K562 (cell line): Measurements from ENCODE around the gene CRIM1. TPM values are rescaled to one million over a fixed set of nuclear protein-coding genes. Genes with fewer than 3 reads are reported as not detected.

Experiments used
- ATAC-seq: fragments of 200-7000 bp; cut with Tn5 transposase; 3 replicates; pipeline ENCODE4 v1.9.1; 2020; ENCODE audit warnings: moderate library complexity
- BruUV-seq: library from RNA; stranded (reverse); fragments of 400-500 nt; replicated peaks from 2 replicates; lab custom pipeline; 2021; lab: Mats Ljungman, UMichigan
- CTCF ChIA-PET: fragments of 300-600 bp; formaldehyde crosslinking; extraction: SDS; loops from one replicate; lab custom pipeline; 2021; ENCODE audit warnings: low intra/inter-chr PET ratio; lab: Yijun Ruan, JAX
- POLR2A ChIA-PET: fragments of 300-600, 350-650 bp; sonication (Branson Sonifier 250); formaldehyde crosslinking; extraction: SDS; loops from one replicate; lab custom pipeline; 2021; ENCODE audit warnings: antibody characterized with exemption, inconsistent platforms; lab: Yijun Ruan, JAX
- DNase-seq, 4 experiments: peaks; one replicate each; pipeline versions ENCODE4 v3.0.0 to v3.0.0-alpha.2; 2011 to 2018; ENCODE audit warnings: low spot score in 3 of 4, mixed read lengths in 3 of 4; ENCODE audit errors: extremely low read depth in 1 of 4
- FAIRE-seq: peaks from 2 replicates; lab custom pipeline; 2011; peaks lifted over from hg19 to GRCh38; lab: Jason Lieb, UNC
- H2AFZ ChIP-seq: 2 replicates; pipeline ENCODE4 v1.6.0; 2011; ENCODE audit warnings: low read depth, low read length, control low read depth, inconsistent platforms
- H3K27ac ChIP-seq: fragments of 200-600 bp; 3 replicates; pipeline ENCODE4 v1.8.0; 2011; ENCODE audit warnings: low read depth, mild to moderate bottlenecking, control low read depth, inconsistent platforms, low read length, moderate library complexity, mixed read lengths; ENCODE audit errors: extremely low read depth
- H3K27me3 ChIP-seq, 2 experiments: fragments of 300-600 bp in 1 of 2; 2 replicates in 1 of 2; 3 replicates in 1 of 2; pipeline versions ENCODE4 v1.6.0 to v1.8.0; 2011; ENCODE audit warnings: inconsistent platforms in 2 of 2, low read length in 2 of 2, mild to moderate bottlenecking in 1 of 2, mixed read lengths in 1 of 2, moderate library complexity in 1 of 2; ENCODE audit not compliant: control insufficient read depth in 2 of 2, insufficient read depth in 2 of 2
- H3K36me3 ChIP-seq: fragments of 300-600 bp; 3 replicates; pipeline ENCODE4 v1.8.0; 2011; ENCODE audit warnings: mild to moderate bottlenecking, low read length, inconsistent platforms; ENCODE audit not compliant: control insufficient read depth, insufficient read depth
- H3K4me1 ChIP-seq, 2 experiments: fragments of 200-600 bp in 1 of 2; replicated peaks in 1 of 2; 2 replicates in 1 of 2; 3 replicates in 1 of 2; pipeline versions ENCODE4 v1.5.1 to v1.8.0; 2011; ENCODE audit warnings: inconsistent platforms in 2 of 2, low read length in 2 of 2, mild to moderate bottlenecking in 1 of 2, mixed read lengths in 1 of 2, moderate library complexity in 1 of 2; ENCODE audit not compliant: control insufficient read depth in 2 of 2, insufficient read depth in 2 of 2
- H3K4me2 ChIP-seq: 2 replicates; pipeline ENCODE4 v1.6.1; 2011; ENCODE audit warnings: low read length, control low read depth, inconsistent platforms, mixed read lengths; ENCODE audit not compliant: insufficient read depth
- H3K4me3 ChIP-seq: fragments of 200-600 bp; sonication (generic), shearing (Covaris generic); 2 replicates; pipeline ENCODE4 v1.5.1; 2016; ENCODE audit warnings: control low read depth, inconsistent platforms
- H3K79me2 ChIP-seq: fragments of 200-600 bp; 3 replicates; pipeline ENCODE4 v1.8.0; 2011; ENCODE audit warnings: low read length, inconsistent platforms; ENCODE audit not compliant: control insufficient read depth, insufficient read depth
- H3K9ac ChIP-seq, 2 experiments: 2 replicates each; pipeline versions ENCODE4 v1.6.0 to v1.6.1; 2011; ENCODE audit warnings: low read depth in 2 of 2, low read length in 2 of 2, control low read depth in 1 of 2, inconsistent platforms in 1 of 2, mild to moderate bottlenecking in 1 of 2, mixed read lengths in 1 of 2; ENCODE audit not compliant: insufficient read depth in 1 of 2
- H3K9me1 ChIP-seq: one replicate; pipeline ENCODE4 v1.6.0; 2011; ENCODE audit warnings: inconsistent platforms, mild to moderate bottlenecking, low read length, moderate library complexity; ENCODE audit not compliant: control insufficient read depth, insufficient read depth
- H3K9me3 ChIP-seq: replicated peaks from 2 replicates; pipeline ENCODE4 v1.5.1; 2011; ENCODE audit warnings: low read depth, low read length, inconsistent platforms; ENCODE audit not compliant: control insufficient read depth, insufficient read depth
- H4K20me1 ChIP-seq: replicated peaks from 2 replicates; pipeline ENCODE4 v1.6.1; 2011; ENCODE audit warnings: low read length, inconsistent platforms, mixed read lengths; ENCODE audit not compliant: control insufficient read depth, insufficient read depth
- FUS ChIP-seq: fragments of 200-400 bp; formaldehyde crosslinking; optimal IDR thresholded peaks from 2 replicates; pipeline ENCODE3; 2017; ENCODE audit warnings: low read depth, low read length
- GABPB2 ChIP-seq: fragments of 250-450 bp; sonication (Bioruptor Pico); conservative IDR thresholded peaks from 2 replicates; pipeline ENCODE4 v1.5.1; 2021; ENCODE audit warnings: mild to moderate bottlenecking
- NUFIP1 ChIP-seq: fragments of 450-650 bp; IDR thresholded peaks from 2 replicates; pipeline ENCODE4 v1.6.1; 2018; ENCODE audit not compliant: partially characterized antibody
- STAT5A ChIP-seq: IDR thresholded peaks from 2 replicates; pipeline ENCODE4 v1.6.1; 2012; ENCODE audit warnings: low read length, inconsistent platforms, borderline replicate concordance
- STAT5B ChIP-seq: fragments of 250-450 bp; sonication (Bioruptor Pico); IDR thresholded peaks from 2 replicates; pipeline ENCODE4 v1.8.0; 2021; ENCODE audit warnings: mild to moderate bottlenecking, inconsistent platforms
- TRIM28 ChIP-seq: fragments of 450-650 bp; IDR thresholded peaks from 2 replicates; pipeline ENCODE4 v1.6.1; 2017
- YBX1 ChIP-seq: fragments of 450-650 bp; IDR thresholded peaks from 2 replicates; pipeline ENCODE4 v1.7.1; 2016; ENCODE audit warnings: mild to moderate bottlenecking
- ZC3H4 ChIP-seq: sonication (generic); formaldehyde crosslinking; IDR thresholded peaks from 2 replicates; pipeline ENCODE4 v1.9.0; 2021; ENCODE audit warnings: missing genetic modification reagents, borderline replicate concordance
- WGBS: fragments of 100-300 bp; shearing (Covaris generic); methylation state at CpG from one replicate; pipeline ENCODE4 v1.1.6; 2016; ENCODE audit warnings: low coverage, mixed read lengths; ENCODE audit not compliant: insufficient coverage; ENCODE audit errors: missing lambda C conversion rate; 5-methylcytosine and 5-hydroxymethylcytosine counted together
- in situ Hi-C: fragments of 300-500 bp; cut with MboI; formaldehyde crosslinking; loops from 4 replicates; pipeline ENCODE4 v1.15.0; 2018; ENCODE audit warnings: inconsistent platforms, mixed read lengths
- intact Hi-C: fragments of 100-400 bp; cut with micrococcal nuclease; formaldehyde crosslinking; loops from 2 replicates; pipeline ENCODE4 v1.14.2; 2022
- polyA plus RNA-seq, 8 experiments: library from polyadenylated mRNA; depleted of rRNA in 4 of 8; stranded (reverse) in 5 of 8; unstranded in 3 of 8; fragments of >200 nt; fragmentation: Nextera tagmentation in 2 of 8; fragmentation: Illumina TruSeq in 1 of 8; extraction: Ambion mirVana in 2 of 8; extraction: Trizol in 1 of 8; gene quantifications; 2 replicates each; pipeline versions ENCODE4 v1.2.1 to v1.2.3, GENCODE V29; 2011 to 2014; ENCODE audit warnings: inconsistent platforms in 1 of 8, missing spikeins in 1 of 8
- total RNA-seq, 7 experiments: library from RNA; depleted of rRNA in 6 of 7; stranded (reverse); fragments of >200 nt in 6 of 7; fragmentation: Illumina TruSeq in 2 of 7; extraction: Trizol in 2 of 7; gene quantifications; 2 replicates each; pipeline versions ENCODE4 v1.2.1 to v1.2.3, GENCODE V29; 2011 to 2021; ENCODE audit warnings: low replicate concordance in 1 of 7
- TF ChIP-seq, protein P1 (sequence below): sonication (generic); formaldehyde crosslinking; IDR thresholded peaks from 2 replicates; pipeline ENCODE4 v1.8.0; 2022; ENCODE audit warnings: mild to moderate bottlenecking, missing genetic modification reagents, borderline replicate concordance

Gene CRIM1
- total and polyA plus RNA-seq, 9 of the 15 experiments (the other 6 are each of a cell fraction or from before 2014, with no cell fraction given): 0.01 to 0.36 (median 0.06) TPM; not detected in 1

DNA sequence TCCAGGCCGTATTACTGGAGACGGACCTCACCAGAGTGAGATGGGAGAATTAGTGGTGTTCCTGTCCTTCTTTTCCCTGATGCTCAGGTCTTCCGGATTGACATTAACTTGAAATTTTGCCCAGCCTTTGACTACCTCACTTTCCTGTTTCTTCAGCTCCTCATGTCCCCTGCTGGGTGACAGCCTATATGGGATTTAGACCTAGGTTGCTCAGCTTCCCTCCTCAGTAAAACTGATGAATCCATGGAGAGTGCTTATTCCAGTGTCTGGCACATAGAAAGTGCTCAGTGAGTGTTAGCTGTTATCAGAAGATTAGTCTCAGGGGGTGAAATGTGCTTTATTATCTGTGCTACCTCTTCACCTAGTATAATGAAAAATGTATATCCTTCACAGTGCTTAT lies 30.0 kb downstream of the CRIM1 start:
- no peaks in the 10 kb centered on the region for H3K9me1 ChIP-seq
- no TSS peak for BruUV-seq
- ChIA-PET CTCF (no interaction called here), POLR2A (no interaction called here)
- H3K4me3 ChIP-seq: no peak overlapping the region
- intact Hi-C loops: no loop called here
- no peak overlapping the region for H2AFZ ChIP-seq
- H3K36me3 ChIP-seq: no peaks in the 10 kb centered on the region
- H3K4me1 ChIP-seq: no peaks in the 10 kb centered on the region
- no peak for ATAC-seq
- H3K79me2 ChIP-seq: no peaks in the 10 kb centered on the region
- H3K27me3 ChIP-seq: no peaks in the 10 kb centered on the region
- H3K9me3 ChIP-seq: no peaks in the 10 kb centered on the region
- in situ Hi-C loops: no loop called here
- no peak overlapping the region for H3K9ac ChIP-seq
- TF ChIP-seq NUFIP1 (no peak), ZC3H4 (CRISPR knock-in tag) (no peak), FUS (no peak), TRIM28 (no peak), GABPB2 (CRISPR knock-in tag) (no peak), YBX1 (no peak), STAT5B (CRISPR knock-in tag) (no peak), STAT5A (no peak)
- TF ChIP-seq, protein P1, sequence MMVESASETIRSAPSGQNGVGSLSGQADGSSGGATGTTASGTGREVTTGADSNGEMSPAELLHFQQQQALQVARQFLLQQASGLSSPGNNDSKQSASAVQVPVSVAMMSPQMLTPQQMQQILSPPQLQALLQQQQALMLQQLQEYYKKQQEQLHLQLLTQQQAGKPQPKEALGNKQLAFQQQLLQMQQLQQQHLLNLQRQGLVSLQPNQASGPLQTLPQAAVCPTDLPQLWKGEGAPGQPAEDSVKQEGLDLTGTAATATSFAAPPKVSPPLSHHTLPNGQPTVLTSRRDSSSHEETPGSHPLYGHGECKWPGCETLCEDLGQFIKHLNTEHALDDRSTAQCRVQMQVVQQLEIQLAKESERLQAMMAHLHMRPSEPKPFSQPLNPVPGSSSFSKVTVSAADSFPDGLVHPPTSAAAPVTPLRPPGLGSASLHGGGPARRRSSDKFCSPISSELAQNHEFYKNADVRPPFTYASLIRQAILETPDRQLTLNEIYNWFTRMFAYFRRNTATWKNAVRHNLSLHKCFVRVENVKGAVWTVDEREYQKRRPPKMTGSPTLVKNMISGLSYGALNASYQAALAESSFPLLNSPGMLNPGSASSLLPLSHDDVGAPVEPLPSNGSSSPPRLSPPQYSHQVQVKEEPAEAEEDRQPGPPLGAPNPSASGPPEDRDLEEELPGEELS: no peak
- TF ChIP-seq, all 486 proteins: peak for 0
- Histone ChIP-seq H4K20me1 (no peaks in the 10 kb centered on the region), H3K27ac (no peak overlapping the region), H3K4me2 (no peak overlapping the region)
- 0% methylated on average over 3 of the region's 3 CpGs for WGBS
- DNase-seq (no peak), FAIRE-seq (no peak)
